ENCODE results near the gene DBR1. TPM values are rescaled to one million over a fixed set of nuclear protein-coding genes. Genes with fewer than 3 reads are reported as not detected.
A peak's percentile ranks its signal among the peaks of the same experiment; 100 is the strongest.

The DBR1 gene
- total RNA-seq, 4 donors from 2014 or later: 6.5 to 22.2 (median 6.6) TPM

DNA sequence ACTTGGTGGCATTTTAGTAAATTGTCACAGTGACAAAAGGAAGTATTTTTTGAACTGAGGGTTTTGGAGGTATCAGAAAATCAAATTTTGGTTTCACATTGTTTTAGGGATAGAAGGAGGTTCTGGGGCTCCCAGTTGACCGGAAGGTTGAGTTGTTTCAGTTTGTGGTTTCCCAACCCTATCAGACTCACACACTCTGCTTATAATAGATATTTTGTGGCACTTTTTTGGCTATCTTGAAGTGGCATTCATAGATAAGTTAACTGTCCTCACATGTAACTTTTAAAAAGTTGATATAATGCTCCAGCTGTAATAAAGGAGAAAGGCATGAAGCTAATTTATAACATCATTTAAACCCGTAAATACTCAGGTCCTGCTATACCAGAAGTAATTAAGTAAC, 25.1 kb upstream of the DBR1 start:
- intact Hi-C loops (cut with DNase I; ENCODE audit: low total_unique reads) (no loop called here), in situ Hi-C loops (cut with MboI; ENCODE audit: low sequenced_read_pairs in 4 of 4) (loop anchor here in 1 of 4 donors (25.0 kb wide), 1 partner anchor 137 kb away; the partner anchor contains the start of genes MRAS and NME9)
- no peak for ATAC-seq
- no peak for TF ChIP-seq POLR2A (IDR thresholded peaks at IDR 0.05)
- TF ChIP-seq, protein P1, sequence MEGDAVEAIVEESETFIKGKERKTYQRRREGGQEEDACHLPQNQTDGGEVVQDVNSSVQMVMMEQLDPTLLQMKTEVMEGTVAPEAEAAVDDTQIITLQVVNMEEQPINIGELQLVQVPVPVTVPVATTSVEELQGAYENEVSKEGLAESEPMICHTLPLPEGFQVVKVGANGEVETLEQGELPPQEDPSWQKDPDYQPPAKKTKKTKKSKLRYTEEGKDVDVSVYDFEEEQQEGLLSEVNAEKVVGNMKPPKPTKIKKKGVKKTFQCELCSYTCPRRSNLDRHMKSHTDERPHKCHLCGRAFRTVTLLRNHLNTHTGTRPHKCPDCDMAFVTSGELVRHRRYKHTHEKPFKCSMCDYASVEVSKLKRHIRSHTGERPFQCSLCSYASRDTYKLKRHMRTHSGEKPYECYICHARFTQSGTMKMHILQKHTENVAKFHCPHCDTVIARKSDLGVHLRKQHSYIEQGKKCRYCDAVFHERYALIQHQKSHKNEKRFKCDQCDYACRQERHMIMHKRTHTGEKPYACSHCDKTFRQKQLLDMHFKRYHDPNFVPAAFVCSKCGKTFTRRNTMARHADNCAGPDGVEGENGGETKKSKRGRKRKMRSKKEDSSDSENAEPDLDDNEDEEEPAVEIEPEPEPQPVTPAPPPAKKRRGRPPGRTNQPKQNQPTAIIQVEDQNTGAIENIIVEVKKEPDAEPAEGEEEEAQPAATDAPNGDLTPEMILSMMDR (IDR thresholded peaks at IDR 0.05 in 4 of 5, conservative IDR thresholded peaks at IDR 0.05 in 1 of 5): no peak
- Histone ChIP-seq H3K4me3 (no peak overlapping the region), H3K27me3 (no peaks in the 10 kb centered on the region), H3K27ac (no peak overlapping the region), H3K4me1 (peaks cover 33 to 66% of the 10 kb centered on the region in 2 donors), H3K9me3 (no peaks in the 10 kb centered on the region), H3K36me3 (no peaks in the 10 kb centered on the region)
- DNase-seq: no peak

GRCh38 chr3:138197524-138197923, 22.8 kb upstream of the DBR1 start:
- Histone ChIP-seq H3K9me3 (no peaks in the 10 kb centered on the region), H3K27ac (no peak overlapping the region), H3K4me1 (peaks cover 12 to 53% of the 10 kb centered on the region in 2 donors), H3K27me3 (no peaks in the 10 kb centered on the region), H3K36me3 (no peaks in the 10 kb centered on the region), H3K4me3 (no peak overlapping the region)
- intact Hi-C loops (cut with DNase I; ENCODE audit: low total_unique reads): no loop called here
- in situ Hi-C loops (cut with MboI; ENCODE audit: low sequenced_read_pairs in 4 of 4): loop anchor here in 1 of 4 donors (25.0 kb wide), 1 partner anchor 140 kb away; the partner anchor contains the start of genes MRAS and NME9
- DNase-seq: no peak
- no peak for TF ChIP-seq POLR2A (IDR thresholded peaks at IDR 0.05)
- TF ChIP-seq, protein P1 (IDR thresholded peaks at IDR 0.05 in 4 of 5, conservative IDR thresholded peaks at IDR 0.05 in 1 of 5): no peak
- ATAC-seq: no peak

DNA sequence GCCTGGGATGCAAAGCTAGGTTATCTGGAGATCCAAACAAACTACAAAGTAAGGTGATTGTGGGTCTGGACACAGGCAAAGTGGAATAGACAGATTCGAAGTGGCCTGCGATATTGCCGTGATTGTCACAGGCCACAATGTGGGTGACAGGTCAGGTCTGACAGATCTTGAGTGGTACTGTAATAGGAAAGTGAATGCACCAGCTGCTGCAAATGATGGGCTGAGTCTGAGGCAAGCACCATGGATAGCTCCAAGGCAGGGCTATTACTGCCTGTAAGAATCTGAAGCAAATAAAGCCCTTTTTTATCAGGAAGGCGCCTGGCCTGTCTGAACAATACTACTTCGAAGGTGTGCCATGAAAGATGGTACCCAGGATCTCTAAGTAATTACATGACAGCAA, 22.3 kb upstream of the DBR1 start:
- peaks cover 8 to 48% of the 10 kb centered on the region in 2 donors for H3K4me1 ChIP-seq
- no peak for TF ChIP-seq POLR2A (IDR thresholded peaks at IDR 0.05)
- TF ChIP-seq, protein P1 (IDR thresholded peaks at IDR 0.05 in 4 of 5, conservative IDR thresholded peaks at IDR 0.05 in 1 of 5): no peak
- no peak for DNase-seq
- in situ Hi-C loops (cut with MboI; ENCODE audit: low sequenced_read_pairs in 4 of 4) (loop anchor here in 1 of 4 donors (25.0 kb wide), 1 partner anchor 140 kb away; the partner anchor contains the start of genes MRAS and NME9), intact Hi-C loops (cut with DNase I; ENCODE audit: low total_unique reads) (no loop called here)
- H3K27ac ChIP-seq: no peak overlapping the region
- no peaks in the 10 kb centered on the region for H3K36me3 ChIP-seq
- no peaks in the 10 kb centered on the region for H3K9me3 ChIP-seq
- peak; percentile 42 to 46 for ATAC-seq
- no peak overlapping the region for H3K4me3 ChIP-seq
- H3K27me3 ChIP-seq: no peaks in the 10 kb centered on the region

- H3K36me3 ChIP-seq: no peaks in the 10 kb centered on the region
- H3K27ac ChIP-seq: no peak overlapping the region
- no peaks in the 10 kb centered on the region for H3K9me3 ChIP-seq
- ATAC-seq (no peak), DNase-seq (no peak)
- peaks cover 6 to 50% of the 10 kb centered on the region in 2 donors for H3K4me1 ChIP-seq
- intact Hi-C loops (cut with DNase I; ENCODE audit: low total_unique reads): no loop called here
- H3K27me3 ChIP-seq: no peaks in the 10 kb centered on the region
- in situ Hi-C loops (cut with MboI; ENCODE audit: low sequenced_read_pairs in 4 of 4): loop anchor here in 1 of 4 donors (25.0 kb wide), 1 partner anchor 141 kb away; the partner anchor contains the start of genes MRAS and NME9
- no peak overlapping the region for H3K4me3 ChIP-seq
- TF ChIP-seq POLR2A (IDR thresholded peaks at IDR 0.05): no peak
- TF ChIP-seq, protein P1 (IDR thresholded peaks at IDR 0.05 in 4 of 5, conservative IDR thresholded peaks at IDR 0.05 in 1 of 5): no peak
Observed at GRCh38 chr3:138196023-138196422, 21.3 kb upstream of the DBR1 start.
